ENCODE results near the gene ZNF770.

ZNF770 gene

GRCh38 chr15:35019404-35020327 is 31.6 kb upstream of the ZNF770 start:
- Histone ChIP-seq H3K4me2 (ENCODE audit: low read length) (no peak overlapping the region), H3K9ac (ENCODE audit: low read length) (no peak overlapping the region), H3K9me3 (ENCODE audit: insufficient read depth, low read length) (no peaks in the 10 kb centered on the region), H3K79me2 (ENCODE audit: low read length) (no peaks in the 10 kb centered on the region), H4K20me1 (ENCODE audit: insufficient read depth, low read length) (no peaks in the 10 kb centered on the region), H3K36me3 (replicated peaks; ENCODE audit: low read depth, low read length) (no peaks in the 10 kb centered on the region), H3K4me1 (ENCODE audit: low read length) (no peaks in the 10 kb centered on the region), H3K4me3 (ENCODE audit: low read length) (no peak overlapping the region), H3K27ac (ENCODE audit: low read length) (no peak overlapping the region), H3K27me3 (ENCODE audit: low read depth, low read length) (no peaks in the 10 kb centered on the region), H2AFZ (ENCODE audit: low read depth, low read length) (no peak overlapping the region)
- TF ChIP-seq CTCF (IDR thresholded peaks at IDR 0.05; ENCODE audit: low read depth, low read length) (no peak), EZH2phosphoT487 (IDR thresholded peaks at IDR 0.05; ENCODE audit: low read depth) (no peak)

- no peak overlapping the region for H3K4me2 ChIP-seq (ENCODE audit: low read length)
- H2AFZ ChIP-seq (ENCODE audit: low read depth, low read length), result no peak overlapping the region
- H3K4me1 ChIP-seq (ENCODE audit: low read length), result peaks cover 7% of the 10 kb centered on the region
Observed at GRCh38 chr15:35014241-35014640, 26.2 kb upstream of the ZNF770 start.

GRCh38 chr15:35013370-35013769 is 25.3 kb upstream of the ZNF770 start:
- no peak overlapping the region for H2AFZ ChIP-seq (ENCODE audit: low read depth, low read length)

More at GRCh38 chr15:35014241-35014640, 26.2 kb upstream of the ZNF770 start:
- Histone ChIP-seq H4K20me1 (ENCODE audit: insufficient read depth, low read length) (no peaks in the 10 kb centered on the region), H3K9me3 (ENCODE audit: insufficient read depth, low read length) (no peaks in the 10 kb centered on the region), H3K79me2 (ENCODE audit: low read length) (no peaks in the 10 kb centered on the region), H3K27ac (ENCODE audit: low read length) (no peak overlapping the region), H3K9ac (ENCODE audit: low read length) (no peak overlapping the region), H3K36me3 (replicated peaks; ENCODE audit: low read depth, low read length) (no peaks in the 10 kb centered on the region), H3K4me3 (ENCODE audit: low read length) (no peak overlapping the region), H3K27me3 (ENCODE audit: low read depth, low read length) (no peaks in the 10 kb centered on the region)
- TF ChIP-seq EZH2phosphoT487 (IDR thresholded peaks at IDR 0.05; ENCODE audit: low read depth) (no peak), CTCF (IDR thresholded peaks at IDR 0.05; ENCODE audit: low read depth, low read length) (no peak)

More at GRCh38 chr15:35013370-35013769, 25.3 kb upstream of the ZNF770 start:
- no peaks in the 10 kb centered on the region for H3K27me3 ChIP-seq (ENCODE audit: low read depth, low read length)
- H3K9ac ChIP-seq (ENCODE audit: low read length), result no peak overlapping the region
- H3K27ac ChIP-seq (ENCODE audit: low read length), result no peak overlapping the region
- no peaks in the 10 kb centered on the region for H3K9me3 ChIP-seq (ENCODE audit: insufficient read depth, low read length)
- peaks cover 7% of the 10 kb centered on the region for H3K4me1 ChIP-seq (ENCODE audit: low read length)
- H4K20me1 ChIP-seq (ENCODE audit: insufficient read depth, low read length), result no peaks in the 10 kb centered on the region
- no peak overlapping the region for H3K4me2 ChIP-seq (ENCODE audit: low read length)
- no peaks in the 10 kb centered on the region for H3K79me2 ChIP-seq (ENCODE audit: low read length)
- no peaks in the 10 kb centered on the region for H3K36me3 ChIP-seq (replicated peaks; ENCODE audit: low read depth, low read length)
- TF ChIP-seq EZH2phosphoT487 (IDR thresholded peaks at IDR 0.05; ENCODE audit: low read depth) (no peak), CTCF (IDR thresholded peaks at IDR 0.05; ENCODE audit: low read depth, low read length) (no peak)
- H3K4me3 ChIP-seq (ENCODE audit: low read length), result no peak overlapping the region

Measured in OCI-LY3 (cell line).